HepG2 (cell line): Measurements from ENCODE around the gene C13orf42. TPM values are rescaled to one million over a fixed set of nuclear protein-coding genes. Genes with fewer than 3 reads are reported as not detected.

ENCODE experiments used
- ATAC-seq: fragments of 200-7000 bp; cut with Tn5 transposase; 3 replicates; pipeline ENCODE4 v1.9.1; 2020; ENCODE audit warnings: mild to moderate bottlenecking, moderate library complexity
- BruUV-seq: library from RNA; stranded (reverse); fragments of 400-500 nt; replicated peaks from 2 replicates; lab custom pipeline; 2021; lab: Mats Ljungman, UMichigan
- CTCF ChIA-PET: fragments of 300-600 bp; formaldehyde crosslinking; extraction: SDS; loops from one replicate; lab custom pipeline; 2021; ENCODE audit warnings: low total read pairs, inconsistent platforms, low intra/inter-chr PET ratio; lab: Yijun Ruan, JAX
- POLR2A ChIA-PET: fragments of 350-600 bp; sonication (Branson Sonifier 250); formaldehyde crosslinking; loops from one replicate; lab custom pipeline; 2020; ENCODE audit warnings: antibody characterized with exemption, inconsistent platforms; lab: Yijun Ruan, JAX
- DNase-seq: peaks from one replicate; pipeline ENCODE4 v3.0.0-alpha.2; 2015; ENCODE audit warnings: low spot score
- FAIRE-seq: peaks from 3 replicates; lab custom pipeline; 2011; peaks lifted over from hg19 to GRCh38; lab: Jason Lieb, UNC
- H2AFZ ChIP-seq: one replicate; pipeline ENCODE4 v1.6.1; 2011; ENCODE audit warnings: low read length, inconsistent platforms
- H3K27ac ChIP-seq: fragments of 300-600 bp; 3 replicates; pipeline ENCODE4 v1.8.0; 2011; ENCODE audit warnings: mixed run types, mild to moderate bottlenecking, mixed read lengths, low read length, inconsistent platforms; ENCODE audit not compliant: insufficient read depth; ENCODE audit errors: extremely low read length
- H3K27me3 ChIP-seq, 2 experiments: fragments of 200-600 bp in 1 of 2; 2 replicates in 1 of 2; 3 replicates in 1 of 2; pipeline versions ENCODE4 v1.6.0 to v1.8.0; 2011; ENCODE audit warnings: low read length in 2 of 2, mild to moderate bottlenecking in 2 of 2, moderate library complexity in 2 of 2, inconsistent platforms in 1 of 2; ENCODE audit not compliant: insufficient read depth in 2 of 2, control insufficient read depth in 1 of 2
- H3K36me3 ChIP-seq, 2 experiments: fragments of 200-600 bp in 1 of 2; replicated peaks in 1 of 2; 2 replicates in 1 of 2; 3 replicates in 1 of 2; pipeline versions ENCODE4 v1.5.1 to v1.8.0; 2011; ENCODE audit warnings: low read length in 2 of 2, inconsistent platforms in 1 of 2; ENCODE audit not compliant: insufficient read depth in 2 of 2, control insufficient read depth in 1 of 2
- H3K4me1 ChIP-seq: 2 replicates; pipeline ENCODE4 v1.5.1; 2012; ENCODE audit warnings: low read length, inconsistent platforms; ENCODE audit not compliant: insufficient read depth
- H3K4me2 ChIP-seq: 2 replicates; pipeline ENCODE4 v1.6.0; 2011; ENCODE audit warnings: low read depth, low read length, inconsistent platforms
- H3K4me3 ChIP-seq, 3 experiments: fragments of 200-600 bp in 1 of 3; sonication (generic), shearing (Covaris generic) in 1 of 3; replicated peaks in 1 of 3; 2 replicates each; pipeline ENCODE4 v1.5.1; 2011 to 2016; ENCODE audit warnings: low read length in 3 of 3, inconsistent platforms in 2 of 3, low read depth in 2 of 3, mild to moderate bottlenecking in 2 of 3, control low read depth in 1 of 3, mixed read lengths in 1 of 3; ENCODE audit not compliant: insufficient read depth in 1 of 3
- H3K79me2 ChIP-seq: one replicate; pipeline ENCODE4 v1.6.1; 2011; ENCODE audit warnings: low read length, inconsistent platforms; ENCODE audit not compliant: insufficient read depth
- H3K9ac ChIP-seq: 2 replicates; pipeline ENCODE4 v1.6.0; 2011; ENCODE audit warnings: mild to moderate bottlenecking, low read depth, low read length, inconsistent platforms; ENCODE audit not compliant: insufficient read depth
- H3K9me3 ChIP-seq: 2 replicates; pipeline ENCODE4 v1.5.1; 2012; ENCODE audit warnings: mild to moderate bottlenecking, low read length
- H4K20me1 ChIP-seq: 2 replicates; pipeline ENCODE4 v1.6.0; 2011; ENCODE audit warnings: inconsistent platforms, mild to moderate bottlenecking, low read length, moderate library complexity; ENCODE audit not compliant: insufficient read depth
- ATF1 ChIP-seq: IDR thresholded peaks from 2 replicates; pipeline ENCODE4 v1.6.1; 2016; ENCODE audit warnings: mild to moderate bottlenecking, control low read depth
- HNF4A ChIP-seq: sonication (generic); formaldehyde crosslinking; IDR thresholded peaks from 2 replicates; pipeline ENCODE4 v1.4.0; 2020; ENCODE audit warnings: missing genetic modification reagents
- HNRNPL ChIP-seq: fragments of 200-400 bp; formaldehyde crosslinking; IDR thresholded peaks from 2 replicates; pipeline ENCODE4 v1.6.1; 2017; ENCODE audit warnings: mild to moderate bottlenecking, low read depth, low read length
- LCORL ChIP-seq, 2 experiments: fragments of 450-650 bp in 1 of 2; sonication (generic) in 1 of 2; formaldehyde crosslinking in 1 of 2; IDR thresholded peaks; 2 replicates each; pipeline versions ENCODE4 v1.5.0 to v1.6.1; 2017 to 2020; ENCODE audit warnings: antibody characterized with exemption in 1 of 2, missing genetic modification reagents in 1 of 2
- SCMH1 ChIP-seq: sonication (generic); formaldehyde crosslinking; IDR thresholded peaks from 2 replicates; pipeline ENCODE4 v1.9.0; 2021; ENCODE audit warnings: missing genetic modification reagents, mild to moderate bottlenecking, borderline replicate concordance
- ZNF205 ChIP-seq: IDR thresholded peaks from 2 replicates; pipeline ENCODE4 v1.6.1; 2018; ENCODE audit warnings: missing biosample characterization, missing genetic modification reagents
- ZNF362 ChIP-seq: sonication (generic); formaldehyde crosslinking; IDR thresholded peaks from 2 replicates; pipeline ENCODE4 v1.4.0; 2020; ENCODE audit warnings: missing genetic modification reagents, mild to moderate bottlenecking, borderline replicate concordance
- ZNF772 ChIP-seq: sonication (generic); formaldehyde crosslinking; IDR thresholded peaks from 2 replicates; pipeline ENCODE4 v1.5.0; 2020; ENCODE audit warnings: mild to moderate bottlenecking, missing genetic modification reagents
- WGBS: methylation state at CpG from one replicate; pipeline ENCODE4 v1.1.6; 2017; ENCODE audit warnings: low lambda C conversion rate; 5-methylcytosine and 5-hydroxymethylcytosine counted together
- in situ Hi-C: cut with HindIII; loops from 2 replicates; pipeline ENCODE4 v1.10.0; 2017; ENCODE audit warnings: low pct_unique_long_range_greater_than_20kb; ENCODE audit not compliant: extremely low pct_ligation_motif_present
- intact Hi-C: fragments of 100-400 bp; cut with micrococcal nuclease; formaldehyde crosslinking; loops from one replicate; pipeline ENCODE4 v1.10.0; 2022; ENCODE audit not compliant: unreplicated experiment
- polyA plus RNA-seq, 8 experiments: library from polyadenylated mRNA; depleted of rRNA in 3 of 8; stranded (reverse) in 7 of 8; unstranded in 1 of 8; fragments of >200 nt; fragmentation: Illumina TruSeq in 4 of 8; extraction: Trizol in 4 of 8; gene quantifications; 2 replicates each; pipeline versions ENCODE4 v1.2.1 to v1.2.3, GENCODE V29; 2011 to 2016; ENCODE audit warnings: low read depth in 4 of 8, missing spikeins in 1 of 8, mixed read lengths in 1 of 8; ENCODE audit not compliant: insufficient read depth in 1 of 8
- total RNA-seq, 5 experiments: library from RNA; depleted of rRNA; stranded (reverse); fragments of >200 nt; fragmentation: Illumina TruSeq; extraction: Trizol; gene quantifications; 2 replicates each; pipeline ENCODE4 v1.2.3, GENCODE V29; 2016; ENCODE audit warnings: low read depth in 1 of 5
- TF ChIP-seq, protein P1 (sequence below): sonication (generic); formaldehyde crosslinking; IDR thresholded peaks from 2 replicates; pipeline ENCODE4 v1.5.1; 2020; ENCODE audit warnings: mild to moderate bottlenecking, missing genetic modification reagents, moderate library complexity

The C13orf42 gene
- total and polyA plus RNA-seq, 2 of the 13 experiments (the other 11 are each of a cell fraction or from before 2014, with no cell fraction given) = not detected

DNA sequence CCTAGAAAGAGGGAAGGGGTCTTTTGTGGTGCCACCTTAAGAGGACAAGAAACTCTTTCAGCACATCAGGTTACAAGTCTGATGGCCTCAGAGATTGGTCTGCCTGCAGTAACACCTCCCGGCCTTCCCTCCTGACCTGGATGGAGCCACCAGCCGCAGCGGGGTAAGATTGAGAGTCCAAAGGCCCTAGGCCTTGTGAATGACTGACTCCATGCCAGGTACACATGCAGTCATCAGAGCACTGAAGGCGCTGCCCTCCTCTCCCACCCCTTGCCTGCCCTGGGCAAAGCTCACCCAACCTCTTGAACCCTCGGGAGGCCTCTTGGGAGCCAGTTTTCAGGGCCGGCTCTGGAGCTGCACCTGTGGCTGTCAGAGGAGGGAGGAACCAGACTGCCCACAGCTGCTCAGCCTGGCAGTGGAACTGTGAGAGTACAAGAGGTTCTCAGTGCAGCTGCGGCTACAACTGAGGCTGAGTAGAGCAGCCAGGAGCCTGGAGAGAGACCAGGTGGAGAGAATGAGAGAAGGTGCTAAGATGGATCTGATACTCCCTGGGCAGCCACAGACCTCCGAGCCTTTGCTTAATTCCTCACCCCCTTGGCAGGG, 23.8 kb upstream of the C13orf42 start:
- Histone ChIP-seq H4K20me1 (no peaks in the 10 kb centered on the region), H3K9ac (no peak overlapping the region), H3K36me3 (no peaks in the 10 kb centered on the region), H3K4me2 (0 out of 2 replicates have a peak overlapping the region, but pooled peaks have one; percentile 5), H3K4me3 (no peak overlapping the region), H3K9me3 (peaks cover 12% of the 10 kb centered on the region), H3K4me1 (no peaks in the 10 kb centered on the region), H3K27me3 (peaks cover 0 to 11% of the 10 kb centered on the region in 2 experiments; a peak in 3 of 5 replicates), H3K27ac (no peak overlapping the region), H3K79me2 (no peaks in the 10 kb centered on the region), H2AFZ (no peak overlapping the region)
- BruUV-seq = no TSS peak
- FAIRE-seq (no peak), DNase-seq (no peak), ATAC-seq (peak; percentile 95)
- ChIA-PET CTCF (no interaction called here), POLR2A (no interaction called here)
- whole genome bisulfite sequencing = 0% methylated on average over 2 of the region's 8 CpGs
- intact Hi-C loops (no loop called here), in situ Hi-C loops (no loop called here)
- TF ChIP-seq ATF1 (no peak), ZNF205 (CRISPR knock-in tag) (peak; percentile 81; the same call in 1 of the 2 replicates), ZNF772 (CRISPR knock-in tag) (no peak), HNF4A (CRISPR knock-in tag) (peak; percentile 46), ZNF362 (no peak), LCORL (IDR thresholded peaks at IDR 0.05) (no peak), LCORL (CRISPR knock-in tag; IDR thresholded peaks at IDR 0.05) (no peak), SCMH1 (no peak), HNRNPL (0 out of 2 replicates have a peak, but pooled peaks have one; percentile 49)
- TF ChIP-seq, protein P1, sequence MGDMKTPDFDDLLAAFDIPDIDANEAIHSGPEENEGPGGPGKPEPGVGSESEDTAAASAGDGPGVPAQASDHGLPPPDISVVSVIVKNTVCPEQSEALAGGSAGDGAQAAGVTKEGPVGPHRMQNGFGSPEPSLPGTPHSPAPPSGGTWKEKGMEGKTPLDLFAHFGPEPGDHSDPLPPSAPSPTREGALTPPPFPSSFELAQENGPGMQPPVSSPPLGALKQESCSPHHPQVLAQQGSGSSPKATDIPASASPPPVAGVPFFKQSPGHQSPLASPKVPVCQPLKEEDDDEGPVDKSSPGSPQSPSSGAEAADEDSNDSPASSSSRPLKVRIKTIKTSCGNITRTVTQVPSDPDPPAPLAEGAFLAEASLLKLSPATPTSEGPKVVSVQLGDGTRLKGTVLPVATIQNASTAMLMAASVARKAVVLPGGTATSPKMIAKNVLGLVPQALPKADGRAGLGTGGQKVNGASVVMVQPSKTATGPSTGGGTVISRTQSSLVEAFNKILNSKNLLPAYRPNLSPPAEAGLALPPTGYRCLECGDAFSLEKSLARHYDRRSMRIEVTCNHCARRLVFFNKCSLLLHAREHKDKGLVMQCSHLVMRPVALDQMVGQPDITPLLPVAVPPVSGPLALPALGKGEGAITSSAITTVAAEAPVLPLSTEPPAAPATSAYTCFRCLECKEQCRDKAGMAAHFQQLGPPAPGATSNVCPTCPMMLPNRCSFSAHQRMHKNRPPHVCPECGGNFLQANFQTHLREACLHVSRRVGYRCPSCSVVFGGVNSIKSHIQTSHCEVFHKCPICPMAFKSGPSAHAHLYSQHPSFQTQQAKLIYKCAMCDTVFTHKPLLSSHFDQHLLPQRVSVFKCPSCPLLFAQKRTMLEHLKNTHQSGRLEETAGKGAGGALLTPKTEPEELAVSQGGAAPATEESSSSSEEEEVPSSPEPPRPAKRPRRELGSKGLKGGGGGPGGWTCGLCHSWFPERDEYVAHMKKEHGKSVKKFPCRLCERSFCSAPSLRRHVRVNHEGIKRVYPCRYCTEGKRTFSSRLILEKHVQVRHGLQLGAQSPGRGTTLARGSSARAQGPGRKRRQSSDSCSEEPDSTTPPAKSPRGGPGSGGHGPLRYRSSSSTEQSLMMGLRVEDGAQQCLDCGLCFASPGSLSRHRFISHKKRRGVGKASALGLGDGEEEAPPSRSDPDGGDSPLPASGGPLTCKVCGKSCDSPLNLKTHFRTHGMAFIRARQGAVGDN (CRISPR knock-in tag) = peak; percentile 28; the same call in 1 of the 2 replicates
